GM19238 (cell line): ENCODE data around the gene SH3BP2.
"Not testable (repeated sequence)": the region's sequence is repeated elsewhere in the genome, so short reads cannot be mapped to it uniquely, and the experiment has no call there.

Experiments
- DNase-seq: peaks from one replicate; pipeline ENCODE4 v3.0.0; 2011; ENCODE audit warnings: low spot score; ENCODE audit not compliant: insufficient read length

The SH3BP2 gene

DNA sequence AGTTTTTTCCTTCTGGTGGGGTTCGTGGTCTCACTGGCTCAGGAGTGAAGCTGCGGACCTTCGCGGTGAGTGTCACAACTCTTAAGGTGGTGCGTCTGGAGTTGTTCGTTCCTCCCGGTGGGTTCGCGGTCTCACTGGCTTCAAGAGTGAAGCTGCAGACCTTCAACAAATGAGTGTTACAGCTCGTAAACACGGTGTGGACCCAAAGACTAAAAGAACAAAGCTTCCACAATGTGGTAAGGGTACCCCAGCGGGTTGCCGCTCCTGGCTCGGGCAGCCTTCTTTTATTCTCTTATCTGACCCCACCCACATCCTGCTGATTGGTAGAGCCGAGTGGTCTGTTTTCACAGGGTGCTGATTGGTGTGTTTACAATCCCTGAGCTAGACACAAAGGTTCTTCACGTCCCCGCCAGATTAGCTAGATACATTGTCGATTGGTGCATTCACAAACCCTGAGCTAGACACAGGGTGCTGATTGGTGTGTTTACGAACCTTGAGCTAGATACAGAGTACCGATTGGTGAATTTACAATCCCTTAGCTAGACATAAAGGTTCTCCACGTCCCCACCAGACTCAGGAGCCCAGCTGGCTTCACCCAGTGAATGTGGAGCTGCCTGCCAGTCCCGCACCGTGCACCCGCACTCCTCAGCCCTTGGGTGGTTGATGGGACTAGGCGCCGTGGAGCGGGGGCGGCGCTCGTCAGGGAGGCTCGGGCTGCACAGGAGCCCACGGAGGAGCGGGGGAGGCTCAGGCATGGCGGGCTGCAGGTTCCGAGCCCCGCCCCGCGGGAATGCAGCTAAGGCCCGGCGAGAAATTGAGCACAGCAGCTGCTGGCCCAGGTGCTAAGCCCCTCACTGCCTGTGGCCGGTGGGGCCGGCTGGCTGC, 30.2 kb upstream of the SH3BP2 start:
- not testable (repeated sequence) for DNase-seq

GRCh38 chr4:2763511-2763967, 29.3 kb upstream of the SH3BP2 start:
- no peak for DNase-seq

DNA sequence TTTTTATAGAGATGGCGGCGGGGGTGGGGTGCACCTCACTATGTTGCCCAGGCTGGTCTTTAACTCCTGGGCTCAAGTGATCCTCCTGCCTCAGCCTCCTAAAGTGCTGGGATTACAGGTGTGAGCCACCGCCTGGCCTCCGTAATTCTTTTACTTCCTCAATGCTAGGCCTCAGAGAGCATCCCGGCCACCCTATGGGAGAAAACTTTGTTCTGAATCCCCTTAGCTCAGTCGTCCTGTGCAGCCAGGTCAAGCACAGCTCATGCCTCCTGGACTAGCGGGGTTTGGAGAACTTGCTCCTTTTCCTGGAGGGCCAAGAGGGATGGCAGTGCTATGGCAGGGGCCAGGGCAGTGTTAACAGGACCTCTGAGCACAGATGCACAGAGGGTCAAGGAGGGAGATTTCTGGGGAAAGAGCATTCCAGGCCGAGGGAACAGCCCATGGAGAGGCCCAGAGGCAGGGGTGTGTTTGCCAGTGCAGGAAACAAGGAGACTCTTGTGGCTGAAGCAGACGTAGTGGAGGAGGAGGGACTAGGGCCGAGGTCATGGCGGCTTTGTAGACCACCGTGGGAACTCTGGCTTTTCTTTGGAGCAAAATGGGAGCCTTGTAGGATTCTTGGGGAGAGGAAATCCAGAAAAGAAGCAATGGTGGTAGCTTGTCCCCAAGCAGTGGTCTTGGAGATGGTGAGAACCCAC, 26.9 kb upstream of the SH3BP2 start:
- DNase-seq = no peak

GRCh38 chr4:2767046-2767704, 25.7 kb upstream of the SH3BP2 start:
- DNase-seq = no peak

GRCh38 chr4:2767705-2768074, 25.2 kb upstream of the SH3BP2 start:
- no peak for DNase-seq

GRCh38 chr4:2768124-2768523, 24.8 kb upstream of the SH3BP2 start:
- DNase-seq = no peak

DNA sequence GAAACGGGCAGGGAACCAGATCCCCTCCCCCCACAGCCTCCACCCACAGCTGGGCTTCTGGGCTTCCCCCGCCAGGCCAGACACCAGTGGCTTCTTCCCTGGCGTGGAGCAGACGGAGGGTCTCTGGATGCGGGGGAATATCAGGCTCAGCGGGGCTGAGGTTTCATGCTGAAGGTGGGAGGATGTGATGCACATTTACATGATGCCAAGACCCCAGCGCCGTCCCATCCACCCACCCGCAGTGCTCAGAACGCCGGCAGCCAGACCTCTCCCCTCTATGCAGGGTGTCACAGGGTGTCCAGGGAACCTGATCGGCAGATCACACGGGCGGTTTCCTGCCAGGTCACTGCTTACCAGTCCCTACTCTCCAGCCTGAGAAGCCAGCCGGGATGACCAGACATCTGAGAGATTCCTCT, 24.0 kb upstream of the SH3BP2 start:
- no peak for DNase-seq

DNA sequence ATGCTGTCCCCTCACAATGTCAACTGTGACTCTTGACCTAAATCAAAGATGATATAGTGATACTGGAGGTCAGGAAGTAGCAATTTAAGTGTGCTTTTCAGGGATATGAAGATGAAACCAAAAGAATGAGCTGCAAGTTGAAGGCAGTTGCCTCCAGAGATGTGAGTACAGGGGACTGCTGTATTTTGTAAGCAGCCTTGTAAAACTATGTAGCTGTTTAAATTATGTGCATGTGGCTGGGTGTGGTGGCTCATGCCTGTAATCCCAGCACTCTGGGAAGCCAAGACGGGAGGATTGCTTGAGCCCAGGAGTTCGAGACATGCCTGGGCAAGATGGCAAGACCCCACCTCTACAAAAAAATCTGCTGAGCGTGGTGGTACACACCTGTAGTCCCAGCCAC, 21.6 kb upstream of the SH3BP2 start:
- DNase-seq = no peak

DNA sequence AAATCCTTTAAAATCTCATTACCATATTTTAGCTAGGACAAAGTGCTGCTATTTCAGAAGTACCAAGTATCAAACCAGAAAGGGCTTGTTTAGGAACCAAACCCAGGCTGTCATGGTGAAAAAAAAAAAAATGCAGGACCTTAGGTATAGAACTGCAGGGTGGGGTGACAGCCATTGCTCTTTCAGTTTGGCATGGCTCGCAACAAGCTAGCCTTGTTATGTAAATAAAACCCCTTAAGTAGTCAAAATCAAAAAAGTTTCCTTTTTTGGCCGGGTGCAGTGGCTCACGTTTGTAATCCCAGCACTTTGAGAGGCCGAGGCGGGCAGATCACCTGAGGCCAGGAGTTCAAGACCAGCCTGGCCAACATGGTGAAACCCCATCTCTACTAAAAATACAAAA, 12.2 kb upstream of the SH3BP2 start:
- not testable (repeated sequence) for DNase-seq

DNA sequence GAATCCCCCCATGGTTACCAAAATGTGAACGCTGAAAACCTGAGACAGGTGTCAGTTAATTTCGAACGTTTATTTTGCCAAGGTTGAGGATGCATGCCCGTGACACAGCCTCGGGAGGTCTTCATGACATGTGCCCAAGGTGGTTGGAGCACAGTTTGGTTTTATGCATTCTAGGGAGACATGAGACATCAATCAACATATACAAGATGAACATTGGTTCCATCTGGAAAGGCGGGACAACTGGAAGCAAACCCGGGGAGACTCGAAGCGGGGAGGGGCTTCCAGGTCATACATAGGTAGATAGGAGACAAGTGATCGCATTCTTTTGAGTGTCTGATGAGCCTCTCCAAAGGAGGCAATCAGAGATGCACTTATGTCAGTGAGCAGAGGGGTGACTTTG, 11.0 kb upstream of the SH3BP2 start:
- DNase-seq = no peak

- no peak for DNase-seq
These were observed 9.1 kb upstream of the SH3BP2 start for GRCh38 chr4:2783790-2784189.

DNA sequence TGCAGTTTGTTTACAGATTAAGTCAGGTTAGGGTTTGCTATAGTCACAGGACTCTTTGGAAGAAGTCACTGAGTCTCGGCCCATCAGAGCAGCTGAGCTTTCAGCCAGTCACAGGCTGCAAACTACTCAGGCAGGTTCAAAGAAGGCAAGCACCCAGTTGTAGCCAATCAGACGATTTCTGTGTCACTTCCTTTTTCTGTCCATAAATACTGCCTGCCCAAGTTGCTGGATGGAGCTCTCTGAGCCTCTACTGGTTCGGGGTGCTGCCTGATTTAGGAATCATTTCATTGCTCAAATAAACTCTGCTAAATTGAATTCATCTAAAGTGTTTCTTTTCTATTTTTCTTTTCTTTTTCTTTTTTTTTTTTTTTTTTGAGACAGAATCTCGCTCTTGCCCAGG, 7.3 kb upstream of the SH3BP2 start:
- no peak for DNase-seq

DNA sequence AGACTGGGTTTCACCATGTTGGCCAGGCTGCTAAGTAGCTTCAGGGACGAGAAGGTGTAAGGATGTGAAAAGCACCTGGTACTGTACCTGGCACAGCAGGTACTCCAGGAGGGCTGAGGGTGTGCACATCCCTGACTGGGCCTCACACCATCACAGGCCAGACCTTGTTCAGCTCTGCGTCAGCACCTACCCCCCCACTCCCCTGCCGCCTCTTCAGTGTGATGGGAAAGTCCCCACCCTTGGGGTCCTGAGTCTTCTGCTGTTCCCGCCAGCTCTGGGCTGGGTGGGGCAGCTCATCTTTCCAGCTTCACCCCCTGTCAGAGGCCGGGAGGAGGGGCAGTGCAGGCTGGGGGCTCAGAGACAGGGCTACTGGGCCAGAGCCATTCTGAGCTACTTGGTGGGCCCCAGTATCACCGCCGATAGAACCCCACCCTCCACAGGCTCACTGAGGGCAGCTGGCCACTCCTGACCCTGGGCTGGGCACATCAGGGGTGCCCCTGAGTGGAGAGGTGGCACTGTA, 6.7 kb upstream of the SH3BP2 start:
- peak; percentile 41 for DNase-seq

GRCh38 chr4:2786794-2787229, 6.1 kb upstream of the SH3BP2 start:
- DNase-seq = no peak

- peak; percentile 71 for DNase-seq
These were observed 5.4 kb upstream of the SH3BP2 start for GRCh38 chr4:2787230-2788100.

GRCh38 chr4:2788101-2788500, 4.8 kb upstream of the SH3BP2 start:
- no peak for DNase-seq

GRCh38 chr4:2788532-2789103, 4.3 kb upstream of the SH3BP2 start:
- DNase-seq = no peak

DNA sequence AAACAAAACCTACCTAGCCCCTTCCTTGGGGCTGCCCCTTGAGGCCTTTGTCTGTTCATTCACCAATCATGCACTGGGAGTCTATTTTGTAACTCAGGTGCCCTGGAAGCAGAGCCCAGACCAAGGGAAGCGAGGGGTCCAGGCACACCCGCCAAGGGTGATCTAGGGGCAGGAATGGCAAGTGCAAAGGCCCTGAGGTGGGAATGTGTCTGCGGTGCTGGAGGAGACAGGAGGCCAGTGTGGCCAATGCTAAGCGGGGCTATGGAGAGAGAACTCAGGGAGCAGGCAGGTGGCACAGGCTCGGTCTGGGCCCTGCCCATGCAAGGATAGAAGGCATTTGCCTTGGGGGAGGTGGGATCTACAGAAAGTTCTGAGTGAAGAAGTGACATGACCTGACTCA, 3.5 kb upstream of the SH3BP2 start:
- no peak for DNase-seq

DNA sequence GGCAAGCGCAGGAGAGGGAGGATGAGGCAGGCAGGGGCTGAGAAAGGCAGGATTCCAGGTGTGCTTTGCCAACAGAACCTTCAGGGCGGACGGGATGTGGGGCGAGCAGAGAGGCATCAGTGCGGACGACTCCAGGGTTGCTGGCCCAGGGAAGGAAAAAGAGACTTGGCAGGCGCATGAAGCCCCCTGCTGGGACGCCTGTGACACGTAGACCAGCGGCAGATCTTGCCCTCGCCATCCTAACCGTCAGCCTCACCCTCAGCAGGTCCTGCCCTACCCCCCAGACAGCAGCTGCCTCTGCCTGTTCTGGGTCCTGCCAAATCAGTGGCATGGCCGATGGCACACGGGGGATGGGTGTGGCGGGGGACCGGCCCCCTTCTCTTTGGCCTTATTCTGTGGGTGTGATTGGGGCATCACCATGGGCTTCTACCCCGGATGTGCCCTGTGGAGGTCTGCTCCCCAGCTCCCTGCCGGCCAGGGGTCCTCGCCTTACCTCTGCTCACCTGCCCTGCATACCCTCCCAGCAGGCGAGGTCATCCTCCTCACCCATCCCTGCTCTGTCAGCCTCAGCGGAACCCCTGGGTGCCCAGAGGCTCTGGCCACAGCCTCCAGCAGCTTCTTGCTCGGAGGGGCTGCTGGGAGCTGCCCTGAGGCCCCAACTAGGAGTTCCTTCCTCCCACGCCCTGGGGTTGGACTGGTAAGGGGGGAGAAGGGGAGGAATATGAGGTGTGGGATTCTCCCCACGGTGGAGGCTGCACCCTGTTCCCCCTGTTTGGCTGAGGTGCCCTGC, 2.9 kb upstream of the SH3BP2 start:
- no peak for DNase-seq
